Hippocampal formation (tissue), 2 donors: Measurements from ENCODE around the gene HMX1.

ENCODE experiments used
- DNase-seq, 2 donors: peaks; one replicate each; lab custom pipeline; 2025; lab: John Stamatoyannopoulos, UW

Gene HMX1

DNA sequence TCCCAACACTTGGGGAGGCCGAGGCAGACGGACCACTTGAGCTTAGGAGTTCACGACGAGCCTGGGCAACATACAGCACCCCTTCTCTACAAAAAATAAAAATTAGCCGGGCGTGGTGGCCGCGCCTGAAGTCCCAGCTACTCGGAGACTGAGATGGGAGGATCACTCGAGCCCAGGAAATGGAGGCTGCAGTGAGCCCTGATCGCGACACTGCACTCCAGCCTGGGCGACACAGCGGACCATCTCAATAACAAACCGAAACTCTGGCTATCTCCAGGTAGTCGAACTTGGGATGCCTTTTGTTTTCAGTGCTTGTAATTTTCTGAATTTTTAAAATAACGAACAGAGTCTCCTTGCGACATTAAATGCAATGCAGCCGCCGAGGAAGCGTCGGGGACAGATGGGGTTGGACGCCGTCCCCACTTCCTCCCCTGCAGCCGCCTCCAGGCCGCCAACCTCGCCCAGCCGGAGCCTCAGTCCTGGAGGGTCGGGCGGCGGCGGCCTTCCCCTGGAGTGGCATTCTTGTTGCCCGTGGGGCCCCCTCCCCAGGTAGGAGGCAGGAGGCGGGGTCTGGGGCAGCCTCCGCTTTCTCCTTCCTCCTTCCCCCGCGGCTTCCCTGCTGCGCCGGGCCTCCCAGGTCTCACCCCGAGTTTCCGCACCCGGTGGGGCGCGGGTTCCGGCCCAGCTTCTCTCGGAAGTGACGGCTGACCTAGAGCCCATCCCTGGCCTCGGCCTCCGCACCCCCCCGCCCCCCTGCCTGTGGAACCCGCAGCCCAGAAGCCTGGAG lies 14.6 kb downstream of the HMX1 start:
- no peak for DNase-seq

DNA sequence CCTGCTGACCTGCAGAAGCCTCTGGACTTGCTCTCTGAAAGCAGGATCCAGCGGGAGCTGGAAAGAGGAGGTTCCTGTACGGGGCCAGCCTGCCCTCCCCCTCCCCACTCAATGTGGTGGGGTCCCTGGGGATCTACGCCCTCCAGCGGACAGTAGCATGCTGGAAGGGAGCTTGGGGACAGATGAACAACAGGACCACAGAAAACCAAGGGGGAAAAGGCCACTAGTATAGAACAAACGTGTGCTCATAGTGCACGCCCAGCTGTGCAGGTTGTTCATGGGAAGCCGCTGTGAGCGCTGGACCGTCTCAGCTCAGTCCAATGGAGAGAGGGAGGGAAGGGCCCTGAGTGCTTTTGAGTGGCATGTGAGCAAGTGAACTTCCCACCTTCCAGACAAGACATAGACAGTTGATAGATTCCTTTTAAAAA lies 15.8 kb downstream of the HMX1 start:
- no peak for DNase-seq

DNA sequence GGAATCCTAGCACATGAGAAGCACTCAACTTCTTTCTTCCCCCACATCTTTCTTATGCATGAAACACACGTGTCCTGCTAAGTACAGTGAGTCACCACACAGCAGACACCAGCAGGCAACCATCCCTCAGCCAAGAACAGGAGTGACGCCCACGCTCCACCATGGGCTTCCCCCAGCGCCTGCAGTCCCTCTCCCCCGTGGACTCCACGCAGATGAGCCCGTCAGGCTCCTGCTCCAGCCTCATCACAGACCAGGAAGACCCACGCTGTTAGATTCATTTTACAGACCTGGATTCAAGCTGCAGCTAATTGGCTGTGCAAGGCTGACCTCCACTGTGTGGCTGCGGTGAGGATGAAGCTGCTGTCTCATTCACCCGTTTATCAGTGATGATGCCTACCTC lies 16.7 kb downstream of the HMX1 start:
- no peak for DNase-seq

DNA sequence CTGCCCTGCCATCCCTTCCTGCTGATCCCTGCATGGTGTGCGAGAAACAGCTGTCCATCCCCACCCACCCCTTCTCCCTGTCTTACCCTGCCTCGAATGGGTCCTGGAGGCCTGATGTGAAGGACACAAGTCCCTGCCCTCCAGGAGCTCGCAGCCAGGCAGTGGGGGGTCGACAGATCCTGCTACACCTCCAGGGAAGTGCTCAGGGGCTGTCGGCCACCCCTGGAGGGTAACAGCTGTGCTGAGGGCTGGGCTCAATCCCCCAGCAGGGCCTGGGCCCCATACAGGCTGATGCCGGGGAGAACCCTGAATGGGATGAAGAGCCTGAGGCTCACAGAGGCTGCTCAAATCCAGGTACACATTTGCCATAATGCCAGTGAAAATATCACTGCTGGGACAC lies 17.6 kb downstream of the HMX1 start:
- no peak for DNase-seq

DNA sequence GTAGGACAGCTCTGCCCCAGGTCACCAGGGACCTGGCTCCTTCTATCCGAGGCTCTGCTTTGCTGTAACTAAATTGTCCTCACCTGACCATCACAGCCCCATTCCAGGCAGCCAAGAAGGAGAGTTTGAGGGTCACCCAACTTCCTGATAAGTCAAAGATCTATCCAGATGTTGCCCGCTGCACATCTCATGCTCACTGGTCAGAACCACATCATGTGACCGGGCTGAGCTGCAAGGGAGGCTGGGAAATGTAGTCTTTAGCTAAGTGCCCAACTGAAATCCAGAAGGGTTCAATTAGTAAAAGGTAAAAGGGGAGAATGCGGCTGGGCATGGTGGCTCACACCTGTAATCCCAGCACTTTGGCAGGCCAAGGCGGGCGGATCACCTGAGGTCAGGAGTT lies 18.4 kb downstream of the HMX1 start:
- DNase-seq, result no peak

DNA sequence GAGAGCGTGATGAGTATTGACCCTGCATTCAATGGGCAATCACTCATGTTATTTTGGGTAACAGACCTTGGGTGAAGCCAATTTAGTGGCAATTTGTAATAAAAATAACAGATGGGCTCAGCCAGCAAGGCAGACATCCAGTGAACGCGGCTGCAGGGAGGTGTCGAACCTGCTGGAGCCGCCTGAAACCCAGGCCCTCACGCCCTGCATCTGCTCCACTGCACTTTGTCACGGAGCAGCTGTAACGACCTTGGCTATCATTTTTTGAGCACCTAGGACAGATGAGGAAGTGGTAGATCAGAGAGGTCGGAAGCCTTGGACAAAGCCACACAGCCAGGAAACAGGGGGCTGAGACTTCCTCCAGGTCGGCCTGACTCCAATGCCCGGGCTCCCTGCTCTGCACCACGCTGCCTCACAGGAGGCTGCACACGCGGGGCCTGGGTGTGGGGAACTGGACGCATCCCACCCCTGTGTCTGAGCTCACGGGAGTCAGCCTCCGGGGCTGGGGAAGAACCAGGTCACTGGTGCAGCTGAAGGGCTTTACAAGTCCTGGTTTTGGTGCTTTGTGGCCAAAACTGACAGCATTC lies 19.4 kb downstream of the HMX1 start:
- no peak for DNase-seq

DNA sequence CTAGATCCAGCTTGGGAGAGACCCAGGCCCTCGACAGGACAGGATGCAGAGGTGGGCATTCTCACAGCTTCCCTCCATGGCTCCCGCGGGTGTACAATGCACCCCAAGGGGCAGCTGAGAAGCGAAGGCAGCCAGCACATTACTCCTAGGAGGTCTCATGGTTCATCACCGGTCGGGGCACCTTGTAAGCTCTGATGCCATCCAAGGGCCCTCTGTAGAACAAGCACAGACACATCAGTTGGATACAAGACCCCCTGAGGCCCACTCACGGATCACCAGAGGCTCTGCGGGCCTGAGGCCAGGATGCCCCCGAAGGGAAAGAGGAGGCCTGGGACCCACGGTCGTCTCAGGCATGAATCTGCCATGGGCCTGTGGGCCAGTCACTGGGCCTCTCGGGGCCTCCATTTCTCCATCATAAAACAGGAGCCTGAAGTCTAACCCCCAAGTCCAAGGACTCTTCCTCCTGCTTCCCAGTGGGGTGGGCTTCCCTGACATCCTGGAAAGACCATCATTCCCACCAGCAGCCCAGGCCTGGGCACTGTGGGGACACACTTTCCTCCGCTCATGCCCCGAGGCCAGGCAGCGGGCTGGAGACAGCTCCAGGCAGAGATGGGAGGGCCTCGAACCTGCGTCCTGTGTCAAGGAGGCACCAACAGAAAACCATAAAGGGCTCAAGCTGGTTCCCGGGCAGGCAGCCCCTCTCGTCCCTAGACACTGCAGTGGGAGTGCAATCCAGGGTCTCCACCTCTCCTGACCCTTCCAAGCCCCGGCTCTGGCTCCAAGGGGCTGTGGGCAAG lies 20.1 kb downstream of the HMX1 start:
- no peak for DNase-seq

DNA sequence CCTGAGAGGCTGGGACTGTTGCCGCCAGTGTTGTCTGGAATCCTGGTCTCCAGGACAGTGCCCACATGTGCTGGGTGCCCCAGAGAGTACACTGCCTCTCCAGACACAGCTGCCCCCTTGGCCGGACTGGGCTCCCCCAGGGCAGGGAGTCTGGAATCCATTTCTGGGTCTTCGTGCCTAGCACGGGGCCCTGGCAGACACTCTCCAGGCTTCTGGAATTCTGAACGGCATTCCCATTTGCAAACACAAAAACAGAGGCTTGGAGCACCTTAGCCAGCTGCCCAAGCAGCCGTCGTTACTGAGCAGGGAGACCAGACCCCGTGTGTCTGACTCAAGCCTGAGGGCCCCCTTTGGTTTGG lies 20.8 kb downstream of the HMX1 start:
- DNase-seq, result no peak

DNA sequence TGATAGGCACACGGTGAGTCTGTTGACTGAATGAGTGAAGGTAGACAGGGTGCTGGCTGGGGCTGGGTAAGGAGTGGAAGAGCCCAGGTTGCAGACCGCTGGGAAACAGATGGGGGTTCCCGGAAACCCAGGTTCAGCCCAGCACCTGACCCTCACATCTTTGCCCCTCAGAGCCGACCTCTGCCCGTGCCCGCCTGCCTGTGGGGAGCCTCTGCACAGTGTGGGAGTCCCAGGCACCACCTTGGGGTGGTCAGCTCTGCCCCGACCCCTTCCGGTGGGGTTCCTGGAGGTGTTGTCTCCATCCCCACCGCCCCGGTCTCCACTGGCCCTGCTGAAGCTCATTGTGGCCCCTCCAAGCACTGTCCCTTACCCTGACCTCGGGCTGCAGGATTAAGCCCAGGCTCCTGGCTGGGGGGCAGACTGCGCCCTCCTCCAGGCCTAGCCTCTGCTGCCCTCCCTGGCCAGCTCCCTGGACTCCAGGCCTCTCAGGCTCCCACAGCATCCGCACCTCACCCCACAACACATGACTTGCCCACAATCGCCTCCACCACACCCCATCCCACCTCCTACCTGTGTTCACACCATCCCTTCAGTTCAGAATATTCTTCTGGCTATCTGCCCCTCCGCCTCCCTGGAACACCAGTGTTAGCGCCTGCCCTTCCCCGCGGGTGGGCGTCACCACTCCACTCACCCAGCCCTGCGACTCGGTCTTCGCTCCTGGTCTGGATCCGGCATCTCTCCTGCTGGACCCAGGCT lies 21.4 kb downstream of the HMX1 start:
- no peak for DNase-seq

DNA sequence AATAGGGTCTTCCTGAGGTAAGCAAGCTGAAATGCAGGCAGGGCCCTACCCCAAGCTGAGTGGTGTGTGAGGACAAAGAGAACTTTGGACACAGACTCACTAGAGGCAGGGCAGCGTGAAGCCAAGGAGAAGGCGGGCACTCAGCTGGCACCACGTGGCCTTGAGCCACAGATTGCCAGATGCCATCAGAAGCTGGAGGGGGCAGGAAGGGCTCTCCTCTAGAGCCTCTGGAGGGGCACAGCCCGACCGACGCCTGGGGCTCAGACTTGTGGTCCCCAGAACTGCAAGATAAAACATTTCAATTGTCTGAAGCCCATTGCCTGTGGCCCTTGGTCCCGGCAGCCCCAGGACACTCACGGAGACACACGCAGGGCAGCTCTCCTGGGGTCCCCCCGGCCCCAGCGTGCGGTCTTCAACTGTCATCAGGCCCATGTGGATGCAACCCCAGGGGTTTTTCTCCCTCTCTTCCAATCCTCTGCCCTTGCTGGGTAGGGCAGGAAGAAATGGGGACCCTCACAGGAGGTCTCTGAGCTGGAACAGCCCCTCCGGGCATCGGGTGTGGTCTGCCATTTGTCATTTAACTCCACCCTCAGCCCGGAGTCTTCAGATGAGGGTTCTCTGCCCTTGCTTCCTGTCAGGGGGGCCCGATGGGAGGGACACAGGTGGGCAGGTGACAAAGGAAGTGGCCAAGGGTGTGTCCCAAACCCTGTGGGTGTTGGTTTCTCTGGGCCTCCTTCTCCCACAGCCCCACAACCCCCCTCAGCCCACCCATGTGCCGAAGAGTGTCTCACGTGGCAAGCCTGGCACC lies 22.2 kb downstream of the HMX1 start:
- DNase-seq, result no peak

DNA sequence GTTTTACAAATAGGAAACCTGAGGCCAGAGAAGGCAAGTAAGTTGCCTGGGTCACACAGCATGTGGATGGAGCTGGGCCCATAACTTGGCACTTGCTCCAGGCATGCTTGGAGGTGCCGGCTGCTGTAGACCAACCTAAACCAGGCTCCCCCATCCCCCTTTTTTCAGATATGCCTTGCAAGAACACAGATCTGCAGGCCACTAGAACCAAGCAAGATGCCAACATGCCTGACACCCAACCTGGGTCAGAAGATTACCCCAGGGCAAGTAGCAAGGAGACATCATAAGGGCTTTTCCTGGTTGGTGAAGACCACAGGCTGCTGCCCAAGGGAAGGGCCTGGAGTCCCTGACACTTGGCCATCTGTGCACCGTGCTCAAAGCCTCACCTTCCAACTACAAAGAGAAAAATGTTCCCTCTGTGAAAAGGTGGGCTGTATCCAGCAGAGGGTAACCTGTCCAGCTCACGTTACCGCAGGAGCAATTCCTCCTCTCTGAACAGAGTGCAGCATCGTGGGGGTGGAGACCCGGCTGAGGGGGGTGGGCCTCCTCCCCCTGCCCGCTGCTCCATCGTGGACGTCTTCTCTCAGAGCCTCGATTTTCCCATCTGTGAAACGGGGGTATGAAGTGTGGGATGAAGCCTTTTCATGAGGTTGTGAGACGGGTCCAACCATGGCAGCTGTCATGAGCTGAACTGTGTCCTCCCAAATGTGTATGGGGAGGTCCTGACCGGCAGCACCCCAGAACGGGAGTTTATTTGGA lies 23.0 kb downstream of the HMX1 start:
- no peak for DNase-seq

DNA sequence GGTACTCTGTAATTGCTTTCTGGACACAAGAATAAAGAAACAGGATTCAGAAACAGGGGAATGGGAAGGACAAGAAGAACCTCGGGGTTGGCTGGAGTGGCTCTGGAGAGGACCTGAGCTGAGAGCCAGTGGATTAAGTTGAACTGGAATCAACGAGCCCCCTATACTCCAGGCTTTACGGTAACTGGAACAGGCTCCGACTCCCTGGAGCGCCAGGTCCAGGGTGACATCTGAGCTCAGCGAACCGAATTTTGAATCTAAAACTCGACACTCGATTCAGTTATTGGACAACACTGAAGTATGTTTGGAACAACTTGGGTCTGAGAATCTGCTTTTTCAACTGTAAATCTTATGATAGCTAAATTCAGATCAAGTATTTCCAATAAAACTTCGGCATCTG lies 23.9 kb downstream of the HMX1 start:
- no peak for DNase-seq

DNA sequence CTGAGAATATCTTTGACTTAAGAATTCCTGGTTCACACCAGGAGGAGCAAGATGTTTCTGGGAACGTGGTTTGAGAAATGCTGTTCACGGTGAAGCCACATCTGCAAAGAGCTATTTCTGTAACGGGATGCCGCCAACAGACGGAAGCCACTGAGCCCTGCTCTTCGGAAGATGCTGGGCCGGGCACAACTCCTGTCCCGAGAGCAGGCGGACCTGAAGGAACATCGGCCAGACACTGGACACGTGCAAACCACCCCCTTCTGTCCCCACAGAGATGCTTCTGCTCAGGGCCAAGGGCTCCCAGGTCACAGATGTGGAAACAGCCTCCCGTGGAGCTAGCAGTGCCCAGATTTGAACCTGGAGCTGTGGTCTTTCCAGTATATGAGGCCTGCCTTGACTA lies 24.3 kb downstream of the HMX1 start:
- DNase-seq, result no peak

DNA sequence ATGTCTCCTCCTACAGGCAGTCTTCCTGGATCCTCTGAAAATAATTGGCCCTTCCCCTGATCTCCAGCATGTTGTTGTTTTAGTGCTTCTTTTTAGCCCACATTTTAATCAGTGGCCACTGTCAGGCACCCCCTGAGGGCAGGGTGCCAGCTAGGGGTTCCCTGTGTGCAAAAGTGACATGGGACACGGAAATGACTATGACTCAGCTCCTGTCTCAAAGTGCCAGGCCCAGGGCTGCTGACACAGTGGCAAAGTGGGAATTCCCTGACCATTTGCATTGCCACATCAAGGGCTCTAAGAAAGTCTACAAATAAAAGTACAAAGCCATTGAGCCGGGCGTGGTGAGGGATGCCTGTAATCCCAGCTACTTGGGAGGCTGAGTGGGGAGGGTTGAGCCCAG lies 24.8 kb downstream of the HMX1 start:
- no peak for DNase-seq

DNA sequence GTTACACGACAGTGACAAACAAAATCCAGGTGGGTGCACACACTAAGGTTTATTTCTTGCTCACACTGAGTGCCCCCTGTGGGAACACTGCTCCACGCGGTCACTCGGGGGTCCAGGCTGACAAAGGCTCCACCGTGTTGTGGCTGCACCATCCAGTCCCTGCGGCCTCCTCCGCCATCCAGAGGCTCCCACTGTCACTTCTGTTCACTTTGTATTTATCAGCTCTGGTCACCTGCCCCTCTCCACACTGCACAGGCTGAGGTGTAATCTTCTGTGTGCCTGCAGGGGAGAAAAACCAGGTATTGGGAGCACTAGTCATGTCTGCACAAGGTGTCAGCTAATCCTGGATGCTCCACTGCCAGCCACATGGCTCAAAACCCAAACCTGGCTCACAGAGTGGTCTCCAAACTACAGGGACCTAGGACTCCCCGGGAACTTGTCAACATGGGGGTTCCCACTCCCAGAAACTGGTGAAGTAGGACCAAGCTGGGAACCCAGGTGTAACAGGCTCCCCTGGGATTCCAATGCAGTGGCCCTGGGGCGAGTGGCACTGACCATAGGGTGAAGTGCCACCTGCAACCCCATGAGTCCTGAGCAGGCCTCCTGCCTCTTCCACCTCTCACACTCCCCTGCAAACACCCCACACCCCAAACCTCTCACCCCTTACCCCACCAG lies 25.5 kb downstream of the HMX1 start:
- no peak for DNase-seq

DNA sequence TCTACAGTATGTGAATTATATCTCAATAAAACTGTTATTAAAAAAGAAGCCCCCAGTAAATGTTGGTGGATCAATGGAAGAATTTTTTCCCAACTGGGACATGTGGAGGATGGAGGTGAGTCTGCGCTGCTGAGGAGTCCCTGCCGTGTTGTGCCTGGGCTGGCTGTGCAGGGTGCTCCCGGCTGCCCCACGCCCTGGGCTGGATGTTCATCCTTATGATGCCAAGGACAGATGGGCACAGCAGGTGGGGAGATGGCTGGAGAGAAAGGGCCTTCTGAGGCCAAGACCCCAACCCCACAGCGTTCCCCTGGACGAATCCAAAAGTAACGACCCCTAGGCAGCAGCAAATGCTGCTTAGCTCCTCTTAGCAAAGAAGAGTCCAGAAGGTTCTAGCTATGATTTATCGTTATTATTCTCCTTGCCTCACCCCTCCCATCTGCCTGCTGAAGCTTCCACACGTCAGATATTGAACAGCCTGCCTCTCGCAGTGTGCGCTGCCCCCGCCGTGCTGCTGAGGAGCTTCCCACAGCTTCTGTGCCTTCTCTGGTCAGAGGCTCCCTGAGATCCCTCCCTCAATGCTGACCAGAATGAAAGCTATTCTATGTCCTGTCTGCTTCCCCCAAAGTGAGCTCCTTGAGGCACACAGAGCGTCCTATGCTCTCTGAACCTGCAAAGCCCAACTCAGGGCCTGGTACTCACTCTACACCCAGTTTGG lies 26.5 kb downstream of the HMX1 start:
- DNase-seq, result no peak

DNA sequence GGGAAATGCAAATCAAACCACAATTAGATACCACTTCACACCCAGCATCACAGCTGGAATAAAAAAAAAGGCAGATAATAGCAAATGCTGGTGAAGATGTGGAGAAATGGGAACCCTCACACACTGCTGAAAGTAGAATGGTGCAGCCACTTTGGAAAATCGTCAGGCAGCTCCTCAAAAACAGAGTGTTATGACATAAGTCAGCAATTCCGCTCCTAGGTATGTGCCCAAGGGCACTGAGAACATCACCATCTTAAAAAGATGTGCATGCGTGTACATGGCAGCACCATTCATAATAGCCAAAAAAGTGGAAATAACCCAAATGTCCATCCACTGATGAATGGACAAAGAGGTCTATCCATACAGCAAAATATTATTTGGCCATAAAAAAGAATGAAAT lies 28.0 kb downstream of the HMX1 start:
- no peak for DNase-seq

DNA sequence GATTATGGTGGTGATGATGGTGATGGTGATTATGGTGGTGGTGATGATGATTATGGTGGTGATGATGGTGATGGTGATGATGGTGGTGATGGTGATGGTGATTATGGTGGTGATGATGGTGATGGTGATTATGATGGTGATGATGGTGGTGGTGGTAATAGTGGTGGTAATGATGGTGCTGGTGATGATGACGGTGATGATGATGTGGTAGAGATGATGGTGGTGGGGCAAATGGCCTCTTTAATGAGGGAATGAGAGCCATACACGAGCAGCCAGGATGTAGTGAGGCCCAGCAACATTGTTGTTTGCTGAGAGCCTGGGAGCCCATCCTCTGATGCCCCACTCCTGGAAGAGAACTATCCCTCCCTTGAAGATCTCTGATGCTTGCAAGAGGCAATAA lies 29.0 kb downstream of the HMX1 start:
- no peak for DNase-seq

DNA sequence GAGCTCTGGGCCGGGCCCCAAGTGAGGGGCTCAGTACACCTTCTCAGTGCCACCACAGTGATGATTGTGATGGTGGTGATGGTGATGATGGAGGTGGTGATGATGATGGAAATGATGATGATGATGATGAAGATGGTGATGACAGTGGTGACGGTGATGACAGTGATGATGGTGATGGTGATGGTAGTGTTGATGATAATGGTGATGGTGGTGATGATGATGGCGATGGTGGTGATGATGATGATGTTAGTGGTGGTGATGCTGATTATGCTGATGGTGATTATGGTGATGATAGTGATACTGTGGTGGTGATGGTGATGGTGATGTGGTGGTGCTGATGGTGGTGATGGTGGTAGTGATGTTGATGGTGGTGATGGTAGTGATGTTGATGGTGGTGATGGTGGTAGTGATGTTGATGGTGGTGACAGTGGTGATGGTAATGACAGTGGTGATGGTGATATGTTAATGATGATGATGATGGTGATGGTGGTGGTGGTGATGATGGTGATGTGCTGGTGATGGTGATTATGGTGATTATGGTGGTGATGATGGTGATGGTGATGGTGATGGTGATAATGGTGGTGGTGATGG lies 29.9 kb downstream of the HMX1 start:
- no peak for DNase-seq
